Vagina (tissue), 2 donors: ENCODE measurements around the gene HHATL. TPM values are rescaled to one million over a fixed set of nuclear protein-coding genes. Genes with fewer than 3 reads are reported as not detected.

Experiments
- DNase-seq, 2 donors: peaks; one replicate each; pipeline ENCODE4 v3.0.0-alpha.2; 2017; ENCODE audit errors: extremely low spot score in 2 of 2
- H3K27ac ChIP-seq: fragments of 200-600 bp; sonication (generic); one replicate; pipeline ENCODE4 v1.5.1; 2019
- H3K27me3 ChIP-seq: fragments of 200-600 bp; sonication (generic); one replicate; pipeline ENCODE4 v1.5.1; 2019
- H3K36me3 ChIP-seq, 2 donors: fragments of 200-600 bp; sonication (generic); one replicate each; pipeline ENCODE4 v1.5.1; 2017 to 2019
- H3K4me1 ChIP-seq: fragments of 200-600 bp; sonication (generic); one replicate; pipeline ENCODE4 v1.5.1; 2019
- H3K4me3 ChIP-seq, 2 donors: fragments of 200-600 bp; sonication (generic); 1 replicate in 1 of 2; 2 replicates in 1 of 2; pipeline ENCODE4 v1.5.1; 2016 to 2019
- H3K9me3 ChIP-seq: fragments of 200-600 bp; sonication (generic); one replicate; pipeline ENCODE4 v1.5.1; 2019
- POLR2A ChIP-seq, 2 donors: fragments of 450-650 bp; IDR thresholded peaks; one replicate each; pipeline ENCODE4 v1.6.1; 2017; ENCODE audit warnings: antibody characterized with exemption in 2 of 2, mild to moderate bottlenecking in 2 of 2, moderate library complexity in 2 of 2
- POLR2AphosphoS5 ChIP-seq, 2 donors: sonication (generic); formaldehyde crosslinking; IDR thresholded peaks; one replicate each; pipeline ENCODE4 v1.9.0; 2017; ENCODE audit warnings: antibody characterized with exemption in 2 of 2, mild to moderate bottlenecking in 2 of 2, low read depth in 1 of 2; ENCODE audit not compliant: insufficient read depth in 1 of 2
- intact Hi-C: fragments of 100-400 bp; cut with DNase I; formaldehyde crosslinking; loops from one replicate; pipeline ENCODE4 v1.15.1; 2023
- total RNA-seq: library from RNA; depleted of rRNA; stranded (reverse); fragments of >200 nt; gene quantifications from one replicate; pipeline ENCODE4 v1.2.3, GENCODE V29; 2016
- TF ChIP-seq, protein P1 (sequence below), 3 experiments: fragments of 450-650 bp in 2 of 3; fragments of 200-600 bp in 1 of 3; sonication (generic) in 1 of 3; IDR thresholded peaks; one replicate each; pipeline ENCODE4 v1.5.1; 2017 to 2019; ENCODE audit warnings: antibody characterized with exemption in 3 of 3, mild to moderate bottlenecking in 2 of 3, moderate library complexity in 2 of 3

HHATL gene
- total RNA-seq, 1 donor from 2014 or later: not detected

DNA sequence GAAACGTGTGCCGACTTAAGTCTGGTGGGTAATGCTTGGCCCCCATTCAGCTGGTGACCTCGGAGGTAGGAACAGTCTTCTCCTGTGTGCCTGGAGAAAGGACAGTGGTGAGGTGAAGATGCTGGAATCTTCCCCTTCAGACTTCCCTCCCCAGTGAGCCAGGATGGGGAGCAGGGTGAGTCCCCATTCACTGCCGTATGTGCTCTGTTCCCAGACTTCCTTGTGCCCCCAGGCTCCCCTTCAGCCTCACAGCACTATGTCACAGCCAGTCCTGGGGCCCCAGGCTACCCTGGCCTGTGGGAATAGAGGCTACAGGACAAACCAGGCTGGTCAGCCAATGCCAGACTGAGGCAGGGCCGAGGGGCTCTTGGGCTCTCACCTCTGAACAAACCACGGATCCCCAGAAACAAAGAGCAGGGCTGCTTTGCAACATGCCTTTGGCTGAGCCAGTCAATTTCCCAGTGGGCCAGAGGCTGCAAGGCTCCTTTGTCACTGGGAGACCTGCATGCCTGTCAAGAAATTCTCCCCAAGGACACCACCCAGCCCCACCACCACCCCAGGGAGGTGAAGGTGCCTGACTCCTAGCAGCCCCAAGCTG is 31.8 kb upstream of the HHATL start:
- peak in 1 of 2 donors; percentile 74 for DNase-seq
- Histone ChIP-seq H3K4me1 (no peaks in the 10 kb centered on the region), H3K4me3 (no peak overlapping the region), H3K9me3 (no peaks in the 10 kb centered on the region), H3K27ac (no peak overlapping the region), H3K36me3 (no peaks in the 10 kb centered on the region), H3K27me3 (no peaks in the 10 kb centered on the region)
- intact Hi-C loops: no loop called here
- TF ChIP-seq POLR2A (IDR thresholded peaks at IDR 0.05) (no peak), POLR2AphosphoS5 (IDR thresholded peaks at IDR 0.05; ENCODE audit: insufficient read depth in 1 of 2, low read depth in 1 of 2) (no peak)
- TF ChIP-seq, protein P1, sequence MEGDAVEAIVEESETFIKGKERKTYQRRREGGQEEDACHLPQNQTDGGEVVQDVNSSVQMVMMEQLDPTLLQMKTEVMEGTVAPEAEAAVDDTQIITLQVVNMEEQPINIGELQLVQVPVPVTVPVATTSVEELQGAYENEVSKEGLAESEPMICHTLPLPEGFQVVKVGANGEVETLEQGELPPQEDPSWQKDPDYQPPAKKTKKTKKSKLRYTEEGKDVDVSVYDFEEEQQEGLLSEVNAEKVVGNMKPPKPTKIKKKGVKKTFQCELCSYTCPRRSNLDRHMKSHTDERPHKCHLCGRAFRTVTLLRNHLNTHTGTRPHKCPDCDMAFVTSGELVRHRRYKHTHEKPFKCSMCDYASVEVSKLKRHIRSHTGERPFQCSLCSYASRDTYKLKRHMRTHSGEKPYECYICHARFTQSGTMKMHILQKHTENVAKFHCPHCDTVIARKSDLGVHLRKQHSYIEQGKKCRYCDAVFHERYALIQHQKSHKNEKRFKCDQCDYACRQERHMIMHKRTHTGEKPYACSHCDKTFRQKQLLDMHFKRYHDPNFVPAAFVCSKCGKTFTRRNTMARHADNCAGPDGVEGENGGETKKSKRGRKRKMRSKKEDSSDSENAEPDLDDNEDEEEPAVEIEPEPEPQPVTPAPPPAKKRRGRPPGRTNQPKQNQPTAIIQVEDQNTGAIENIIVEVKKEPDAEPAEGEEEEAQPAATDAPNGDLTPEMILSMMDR (IDR thresholded peaks at IDR 0.05): no peak

DNA sequence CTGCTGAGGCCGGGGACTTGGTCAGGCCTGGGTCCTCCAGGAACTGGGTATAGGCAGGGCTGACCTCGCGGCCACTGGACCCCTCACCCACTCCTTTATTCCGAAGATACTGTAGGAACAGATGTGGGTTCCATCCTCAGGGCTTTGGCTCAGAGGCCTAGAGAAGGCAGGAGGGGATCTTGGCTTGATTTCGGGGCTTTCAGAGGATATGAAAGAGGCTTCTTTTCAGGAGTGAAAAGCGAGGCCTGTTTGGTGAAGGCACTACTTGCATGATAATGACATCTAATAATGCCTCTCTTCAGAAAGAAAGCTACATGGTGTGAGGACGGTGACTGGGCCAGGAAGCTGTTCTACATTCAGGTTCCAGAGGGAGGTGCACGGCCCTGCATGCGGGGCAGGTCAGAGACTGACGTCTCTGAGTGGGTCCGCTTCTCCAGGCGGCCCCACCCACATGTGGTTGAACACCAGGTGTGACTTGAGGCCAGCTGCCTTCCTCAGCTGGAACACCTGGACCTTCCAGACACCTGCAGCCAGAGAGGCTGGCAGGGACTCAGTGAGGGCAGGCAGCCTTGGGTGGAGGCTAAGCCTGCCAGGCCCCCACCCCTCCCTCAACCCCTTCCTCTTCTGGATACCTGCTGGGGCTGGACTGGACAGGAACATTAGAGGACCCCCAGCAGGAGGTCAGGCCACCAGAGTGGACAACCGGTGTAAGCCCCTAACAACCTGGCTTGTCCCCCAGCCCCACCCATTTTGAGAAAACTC is 31.1 kb upstream of the HHATL start:
- Histone ChIP-seq H3K4me1 (no peaks in the 10 kb centered on the region), H3K27me3 (no peaks in the 10 kb centered on the region), H3K27ac (no peak overlapping the region), H3K4me3 (no peak overlapping the region), H3K9me3 (no peaks in the 10 kb centered on the region), H3K36me3 (no peaks in the 10 kb centered on the region)
- intact Hi-C loops: no loop called here
- DNase-seq: peak in 1 of 2 donors; percentile 74
- TF ChIP-seq, protein P1 (IDR thresholded peaks at IDR 0.05): no peak
- TF ChIP-seq POLR2A (IDR thresholded peaks at IDR 0.05) (no peak), POLR2AphosphoS5 (IDR thresholded peaks at IDR 0.05; ENCODE audit: insufficient read depth in 1 of 2, low read depth in 1 of 2) (no peak)

DNA sequence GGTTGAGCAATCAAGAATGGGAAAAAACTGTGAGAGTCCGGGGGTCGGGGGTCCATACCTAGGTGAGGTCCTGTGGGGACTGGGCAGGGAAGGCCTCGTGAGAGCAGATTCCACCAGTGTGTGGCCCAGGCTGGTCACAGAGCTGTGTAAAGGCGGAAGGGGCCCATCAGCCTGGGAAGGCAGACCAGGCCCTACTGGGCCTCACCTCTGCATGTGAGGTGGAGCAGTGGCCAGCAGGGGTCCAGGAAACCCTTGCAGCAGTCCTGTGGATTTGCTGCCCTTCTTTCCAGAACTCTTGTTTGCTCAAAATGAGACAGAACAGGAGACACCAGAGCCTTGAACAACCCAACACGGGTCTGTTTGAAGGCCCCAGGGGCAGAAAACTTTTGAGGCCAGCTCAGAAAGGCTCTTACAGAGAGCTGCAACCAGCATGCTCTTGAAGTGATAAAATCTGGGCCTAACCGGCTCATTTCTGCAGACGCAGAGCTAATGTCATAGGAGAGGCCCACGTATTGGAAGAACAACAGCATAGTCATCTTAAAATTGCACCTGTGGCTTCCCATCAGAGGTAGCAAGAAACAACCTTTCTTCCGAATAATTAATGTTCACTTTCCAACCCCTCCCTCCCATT is 30.3 kb upstream of the HHATL start:
- Histone ChIP-seq H3K4me3 (no peak overlapping the region), H3K9me3 (no peaks in the 10 kb centered on the region), H3K27me3 (no peaks in the 10 kb centered on the region), H3K27ac (peak overlapping the region; percentile 30), H3K4me1 (peaks cover 4% of the 10 kb centered on the region), H3K36me3 (no peaks in the 10 kb centered on the region)
- DNase-seq: peak in 1 of 2 donors; percentile 93
- intact Hi-C loops: no loop called here
- TF ChIP-seq POLR2A (IDR thresholded peaks at IDR 0.05) (no peak), POLR2AphosphoS5 (IDR thresholded peaks at IDR 0.05; ENCODE audit: insufficient read depth in 1 of 2, low read depth in 1 of 2) (no peak)
- TF ChIP-seq, protein P1 (IDR thresholded peaks at IDR 0.05): no peak

DNA sequence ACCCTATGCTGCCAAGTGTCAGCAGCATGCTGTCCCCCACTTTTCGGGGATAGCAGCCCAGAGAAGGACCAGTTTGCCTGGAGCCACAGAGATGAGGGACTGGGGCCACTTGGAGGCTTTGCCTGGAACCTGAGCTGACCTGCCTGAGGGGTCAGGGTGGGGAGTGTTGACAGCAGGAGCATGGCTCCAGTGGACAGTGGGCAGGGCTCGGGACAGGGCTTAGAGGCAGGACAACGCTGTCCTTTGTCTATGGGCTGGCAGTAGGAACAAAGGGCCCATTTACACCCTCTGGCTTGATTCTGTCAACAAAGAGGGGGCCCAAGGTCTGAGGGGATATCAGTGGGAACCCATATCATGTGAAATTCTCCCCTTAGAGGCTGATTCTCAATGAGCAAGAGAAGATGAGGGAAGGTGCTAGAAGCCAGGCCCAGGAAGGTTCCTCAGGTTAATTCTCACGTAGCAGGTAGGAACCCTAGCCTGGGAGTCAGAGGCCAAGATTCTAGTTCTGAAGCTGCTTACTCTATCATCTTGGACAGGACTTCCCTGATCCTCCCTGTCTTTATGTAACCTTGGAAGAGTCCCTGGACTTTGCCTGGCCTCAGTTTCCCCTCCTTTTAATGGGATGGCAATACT is 29.7 kb upstream of the HHATL start:
- DNase-seq: peak in 1 of 2 donors; percentile 82
- no peak for TF ChIP-seq POLR2A (IDR thresholded peaks at IDR 0.05)
- TF ChIP-seq, protein P1 (IDR thresholded peaks at IDR 0.05): no peak
- no peak for TF ChIP-seq POLR2AphosphoS5 (IDR thresholded peaks at IDR 0.05; ENCODE audit: insufficient read depth in 1 of 2, low read depth in 1 of 2)
- no peak overlapping the region for H3K4me3 ChIP-seq
- H3K36me3 ChIP-seq: no peaks in the 10 kb centered on the region
- H3K27me3 ChIP-seq: no peaks in the 10 kb centered on the region
- peaks cover 4% of the 10 kb centered on the region for H3K4me1 ChIP-seq
- intact Hi-C loops: no loop called here
- H3K9me3 ChIP-seq: no peaks in the 10 kb centered on the region
- H3K27ac ChIP-seq: peak overlapping the region; percentile 30
